ENCODE measurements around the gene SLAIN2. TPM values are rescaled to one million over a fixed set of nuclear protein-coding genes. Genes with fewer than 3 reads are reported as not detected.

Gene SLAIN2
- total RNA-seq, 1 donor from 2014 or later, result 206 TPM

- FAIRE-seq (no peak), DNase-seq (ENCODE audit: low spot score in 2 of 2) (no peak)
Measured at GRCh38 chr4:48333587-48333986, 7.7 kb upstream of the SLAIN2 start.

GRCh38 chr4:48334236-48334635 lies 7.1 kb upstream of the SLAIN2 start:
- FAIRE-seq (no peak), DNase-seq (ENCODE audit: low spot score in 2 of 2) (no peak)

GRCh38 chr4:48334900-48335384 lies 6.4 kb upstream of the SLAIN2 start:
- FAIRE-seq (no peak), DNase-seq (ENCODE audit: low spot score in 2 of 2) (no peak)

GRCh38 chr4:48336146-48336870 lies 5.0 kb upstream of the SLAIN2 start:
- DNase-seq (ENCODE audit: low spot score in 2 of 2) (no peak), FAIRE-seq (no peak)

- no peak for DNase-seq (ENCODE audit: low spot score in 2 of 2)
- FAIRE-seq, result no peak
Measured at GRCh38 chr4:48337731-48338130, 3.6 kb upstream of the SLAIN2 start.

- DNase-seq (ENCODE audit: low spot score in 2 of 2), result no peak
- FAIRE-seq, result no peak
Measured at GRCh38 chr4:48339642-48340041, 1.7 kb upstream of the SLAIN2 start.

GRCh38 chr4:48340276-48340964 lies 909 bp upstream of the SLAIN2 start:
- FAIRE-seq (no peak), DNase-seq (ENCODE audit: low spot score in 2 of 2) (peak in 1 of 2 donors; percentile 20)

- no peak for FAIRE-seq
- DNase-seq (ENCODE audit: low spot score in 2 of 2), result peak; percentile 36 to 54
Measured at GRCh38 chr4:48341776-48342605, 662 bp downstream of the SLAIN2 start.

GRCh38 chr4:48342606-48342880 lies 1.2 kb downstream of the SLAIN2 start:
- DNase-seq (ENCODE audit: low spot score in 2 of 2) (no peak), FAIRE-seq (no peak)

GRCh38 chr4:48343035-48343434 lies 1.7 kb downstream of the SLAIN2 start:
- DNase-seq (ENCODE audit: low spot score in 2 of 2) (no peak), FAIRE-seq (no peak)

- no peak for FAIRE-seq
- DNase-seq (ENCODE audit: low spot score in 2 of 2), result no peak
Measured at GRCh38 chr4:48343551-48343950, 2.2 kb downstream of the SLAIN2 start.

- peak; percentile 28 for FAIRE-seq
Measured at GRCh38 chr4:48345542-48345941, 4.2 kb downstream of the SLAIN2 start.

GRCh38 chr4:48346594-48346993 lies 5.3 kb downstream of the SLAIN2 start:
- DNase-seq (ENCODE audit: low spot score in 2 of 2), result no peak
- FAIRE-seq, result no peak

More at GRCh38 chr4:48345542-48345941, 4.2 kb downstream of the SLAIN2 start:
- no peak for DNase-seq (ENCODE audit: low spot score in 2 of 2)

GRCh38 chr4:48347282-48347921 lies 6.1 kb downstream of the SLAIN2 start:
- no peak for FAIRE-seq

GRCh38 chr4:48350871-48351270 lies 9.5 kb downstream of the SLAIN2 start:
- FAIRE-seq, result no peak
- no peak for DNase-seq (ENCODE audit: low spot score in 2 of 2)

More at GRCh38 chr4:48347282-48347921, 6.1 kb downstream of the SLAIN2 start:
- DNase-seq (ENCODE audit: low spot score in 2 of 2), result no peak

- FAIRE-seq, result no peak
- no peak for DNase-seq (ENCODE audit: low spot score in 2 of 2)
Measured at GRCh38 chr4:48352793-48353192, 11.5 kb downstream of the SLAIN2 start.

GRCh38 chr4:48356355-48356754 lies 15.0 kb downstream of the SLAIN2 start:
- DNase-seq (ENCODE audit: low spot score in 2 of 2) (no peak), FAIRE-seq (no peak)

GRCh38 chr4:48360285-48361011 lies 19.1 kb downstream of the SLAIN2 start:
- no peak for FAIRE-seq
- DNase-seq (ENCODE audit: low spot score in 2 of 2), result no peak

- FAIRE-seq, result no peak
- DNase-seq (ENCODE audit: low spot score in 2 of 2), result no peak
Measured at GRCh38 chr4:48361012-48361400, 19.7 kb downstream of the SLAIN2 start.

GRCh38 chr4:48366611-48367010 lies 25.3 kb downstream of the SLAIN2 start:
- peak; percentile 8 for FAIRE-seq
- no peak for DNase-seq (ENCODE audit: low spot score in 2 of 2)
